ENCODE measurements around the gene MICU2. TPM values are rescaled to one million over a fixed set of nuclear protein-coding genes. Genes with fewer than 3 reads are reported as not detected.
"Not testable (repeated sequence)": the region's sequence is repeated elsewhere in the genome, so short reads cannot be mapped to it uniquely, and the experiment has no call there.

MICU2 gene
- total and polyA plus RNA-seq, 10 of the 15 experiments (the other 5 are each of a cell fraction or from before 2014, with no cell fraction given): 17.7 to 56.6 (median 43.8) TPM

- intact Hi-C loops (cut with micrococcal nuclease; ENCODE audit: unreplicated experiment); CTCF ChIA-PET: not testable (repeated sequence)
- H3K79me2 ChIP-seq (ENCODE audit: control insufficient read depth, insufficient read depth, low read length): peaks cover 10% of the 10 kb centered on the region
These were observed 13.1 kb downstream of the MICU2 start for GRCh38 chr13:21590665-21591456.

GRCh38 chr13:21590231-21590630, 13.7 kb downstream of the MICU2 start:
- ChIA-PET RAD21 (ENCODE audit: unreplicated experiment) (no interaction called here), SMC1A (ENCODE audit: uncharacterized antibody, unreplicated experiment) (interaction anchor here (0.9 to 1.4 kb wide), 2 partner anchors 20 to 422 kb away, joined by 3 read pairs; no protein-coding TSS in a partner anchor), POLR2A (no interaction called here), CTCF (no interaction called here)
- intact Hi-C loops (cut with micrococcal nuclease; ENCODE audit: unreplicated experiment) (no loop called here), in situ Hi-C loops (cut with MboI) (no loop called here)
- H3K4me1 ChIP-seq (ENCODE audit: control insufficient read depth, insufficient read depth, low read length): peaks cover 4% of the 10 kb centered on the region
- ATAC-seq: no peak
- no TSS peak for BruUV-seq (replicated peaks)
- no peaks in the 10 kb centered on the region for H3K27me3 ChIP-seq (replicated peaks in 1 of 2; ENCODE audit: control insufficient read depth in 2 of 2, insufficient read depth in 2 of 2, low read length in 1 of 2)
- no peak for DNase-seq (ENCODE audit: low read depth, low spot score)
- H3K9ac ChIP-seq (ENCODE audit: control insufficient read depth, insufficient read depth, low read length): no peak overlapping the region
- H3K4me2 ChIP-seq (ENCODE audit: control insufficient read depth, insufficient read depth): no peak overlapping the region
- no peaks in the 10 kb centered on the region for H4K20me1 ChIP-seq (ENCODE audit: control insufficient read depth, insufficient read depth)
- WGBS (ENCODE audit: insufficient coverage, insufficient replicate concordance, low lambda C conversion rate, missing lambda C conversion rate): 28% methylated on average over 5 of the region's 5 CpGs
- TF ChIP-seq MEF2B (IDR thresholded peaks at IDR 0.05; ENCODE audit: partially characterized antibody, poor library complexity, severe bottlenecking): no peak
- TF ChIP-seq CEBPB (IDR thresholded peaks at IDR 0.05; ENCODE audit: borderline replicate concordance in 1 of 2, low read depth in 2 of 2, low read length in 2 of 2): no peak
- TF ChIP-seq CBFB (IDR thresholded peaks at IDR 0.05; ENCODE audit: low read depth): no peak
- no peak for TF ChIP-seq BMI1 (IDR thresholded peaks at IDR 0.05; ENCODE audit: borderline replicate concordance)
- TF ChIP-seq MEF2A (IDR thresholded peaks at IDR 0.05; ENCODE audit: insufficient read depth, low read depth, low read length): no peak
- TF ChIP-seq, protein P1, sequence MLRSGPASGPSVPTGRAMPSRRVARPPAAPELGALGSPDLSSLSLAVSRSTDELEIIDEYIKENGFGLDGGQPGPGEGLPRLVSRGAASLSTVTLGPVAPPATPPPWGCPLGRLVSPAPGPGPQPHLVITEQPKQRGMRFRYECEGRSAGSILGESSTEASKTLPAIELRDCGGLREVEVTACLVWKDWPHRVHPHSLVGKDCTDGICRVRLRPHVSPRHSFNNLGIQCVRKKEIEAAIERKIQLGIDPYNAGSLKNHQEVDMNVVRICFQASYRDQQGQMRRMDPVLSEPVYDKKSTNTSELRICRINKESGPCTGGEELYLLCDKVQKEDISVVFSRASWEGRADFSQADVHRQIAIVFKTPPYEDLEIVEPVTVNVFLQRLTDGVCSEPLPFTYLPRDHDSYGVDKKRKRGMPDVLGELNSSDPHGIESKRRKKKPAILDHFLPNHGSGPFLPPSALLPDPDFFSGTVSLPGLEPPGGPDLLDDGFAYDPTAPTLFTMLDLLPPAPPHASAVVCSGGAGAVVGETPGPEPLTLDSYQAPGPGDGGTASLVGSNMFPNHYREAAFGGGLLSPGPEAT (IDR thresholded peaks at IDR 0.05; ENCODE audit: low read depth): no peak
- TF ChIP-seq ZNF384 (IDR thresholded peaks at IDR 0.05; ENCODE audit: borderline replicate concordance, low read depth, low read length): no peak
- no peak for TF ChIP-seq KDM1A (IDR thresholded peaks at IDR 0.05; ENCODE audit: borderline replicate concordance)
- TF ChIP-seq JUNB (IDR thresholded peaks at IDR 0.05): no peak
- TF ChIP-seq RCOR1 (conservative IDR thresholded peaks at IDR 0.05; ENCODE audit: low read depth, low read length): no peak
- FAIRE-seq: no peak
- H3K4me3 ChIP-seq: no peak overlapping the region
- H3K27ac ChIP-seq (ENCODE audit: control insufficient read depth, insufficient read depth): no peak overlapping the region
- H3K79me2 ChIP-seq (ENCODE audit: control insufficient read depth, insufficient read depth, low read length): peaks cover 6% of the 10 kb centered on the region
- no peaks in the 10 kb centered on the region for H3K36me3 ChIP-seq (ENCODE audit: control insufficient read depth in 2 of 2, insufficient read depth in 2 of 2, low read length in 1 of 2)
- H3K9me3 ChIP-seq (replicated peaks; ENCODE audit: control insufficient read depth, insufficient read depth, low read length): no peaks in the 10 kb centered on the region; the same call in 2 of the 3 replicates
- no peak overlapping the region for H2AFZ ChIP-seq (ENCODE audit: control insufficient read depth, low read depth, low read length)

More at GRCh38 chr13:21590665-21591456, 13.1 kb downstream of the MICU2 start:
- H4K20me1 ChIP-seq (ENCODE audit: control insufficient read depth, insufficient read depth); H3K27ac ChIP-seq (ENCODE audit: control insufficient read depth, insufficient read depth); H3K9me3 ChIP-seq (replicated peaks; ENCODE audit: control insufficient read depth, insufficient read depth, low read length); H3K4me1 ChIP-seq (ENCODE audit: control insufficient read depth, insufficient read depth, low read length); H3K36me3 ChIP-seq (ENCODE audit: control insufficient read depth in 2 of 2, insufficient read depth in 2 of 2, low read length in 1 of 2); H3K27me3 ChIP-seq (replicated peaks in 1 of 2; ENCODE audit: control insufficient read depth in 2 of 2, insufficient read depth in 2 of 2, low read length in 1 of 2); ATAC-seq; H3K4me2 ChIP-seq (ENCODE audit: control insufficient read depth, insufficient read depth); DNase-seq (ENCODE audit: low read depth, low spot score); H3K4me3 ChIP-seq; in situ Hi-C loops (cut with MboI); RAD21 ChIA-PET (ENCODE audit: unreplicated experiment); H3K9ac ChIP-seq (ENCODE audit: control insufficient read depth, insufficient read depth, low read length); H2AFZ ChIP-seq (ENCODE audit: control insufficient read depth, low read depth, low read length); POLR2A ChIA-PET; BruUV-seq (replicated peaks); FAIRE-seq: not testable (repeated sequence)
- TF ChIP-seq, protein P2, sequence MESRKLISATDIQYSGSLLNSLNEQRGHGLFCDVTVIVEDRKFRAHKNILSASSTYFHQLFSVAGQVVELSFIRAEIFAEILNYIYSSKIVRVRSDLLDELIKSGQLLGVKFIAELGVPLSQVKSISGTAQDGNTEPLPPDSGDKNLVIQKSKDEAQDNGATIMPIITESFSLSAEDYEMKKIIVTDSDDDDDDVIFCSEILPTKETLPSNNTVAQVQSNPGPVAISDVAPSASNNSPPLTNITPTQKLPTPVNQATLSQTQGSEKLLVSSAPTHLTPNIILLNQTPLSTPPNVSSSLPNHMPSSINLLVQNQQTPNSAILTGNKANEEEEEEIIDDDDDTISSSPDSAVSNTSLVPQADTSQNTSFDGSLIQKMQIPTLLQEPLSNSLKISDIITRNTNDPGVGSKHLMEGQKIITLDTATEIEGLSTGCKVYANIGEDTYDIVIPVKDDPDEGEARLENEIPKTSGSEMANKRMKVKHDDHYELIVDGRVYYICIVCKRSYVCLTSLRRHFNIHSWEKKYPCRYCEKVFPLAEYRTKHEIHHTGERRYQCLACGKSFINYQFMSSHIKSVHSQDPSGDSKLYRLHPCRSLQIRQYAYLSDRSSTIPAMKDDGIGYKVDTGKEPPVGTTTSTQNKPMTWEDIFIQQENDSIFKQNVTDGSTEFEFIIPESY (IDR thresholded peaks at IDR 0.05): peak; percentile 63; the same call in 1 of the 2 replicates
- TF ChIP-seq SPI1 (IDR thresholded peaks at IDR 0.05; ENCODE audit: borderline replicate concordance, insufficient read depth, low read depth, low read length): peak; percentile 39; the same call in 1 of the 2 replicates
- SMC1A ChIA-PET (ENCODE audit: uncharacterized antibody, unreplicated experiment): interaction anchor here (0.9 to 1.4 kb wide), 2 partner anchors 21 to 422 kb away, joined by 3 read pairs; no protein-coding TSS in a partner anchor
- WGBS (ENCODE audit: insufficient coverage, insufficient replicate concordance, low lambda C conversion rate, missing lambda C conversion rate): 3% methylated on average over 11 of the region's 11 CpGs

Measured in GM12878 (cell line).